Effector CD8-positive, alpha-beta T cell (primary cell): ENCODE results near the gene TANC2.

ENCODE experiments used
- DNase-seq: peaks from one replicate; lab custom pipeline; 2025; lab: John Stamatoyannopoulos, UW
- total RNA-seq, 4 experiments: gene quantifications; one replicate each; lab custom pipeline; 2026; lab: John Stamatoyannopoulos, UW

Gene TANC2
- total RNA-seq, result 12.9 to 33.6 (median 15.6) reads per million in 4 experiments

- peak; percentile 77 for DNase-seq
Observed at GRCh38 chr17:62965686-62966425, at the start of gene TANC2. TSS of gene TANC2 (plus strand) at chr17:62966235. CDS start at chr17:63009560, 43,325 bp downstream.

GRCh38 chr17:62916684-62917571, 49.1 kb upstream of the TANC2 start:
- no peak for DNase-seq

- no peak for DNase-seq
Observed at GRCh38 chr17:62919388-62919787, 46.6 kb upstream of the TANC2 start.

- no peak for DNase-seq
Observed at GRCh38 chr17:62920300-62920699, 45.7 kb upstream of the TANC2 start.

GRCh38 chr17:62921817-62922216, 44.2 kb upstream of the TANC2 start:
- DNase-seq, result no peak

GRCh38 chr17:62923258-62924150, 42.5 kb upstream of the TANC2 start:
- no peak for DNase-seq

GRCh38 chr17:62925267-62925836, 40.7 kb upstream of the TANC2 start:
- DNase-seq, result no peak

GRCh38 chr17:62927083-62927482, 39.0 kb upstream of the TANC2 start:
- DNase-seq, result no peak

GRCh38 chr17:62929320-62929719, 36.7 kb upstream of the TANC2 start:
- DNase-seq, result no peak

GRCh38 chr17:62931101-62931500, 34.9 kb upstream of the TANC2 start:
- no peak for DNase-seq

- no peak for DNase-seq
Observed at GRCh38 chr17:62933501-62934385, 32.3 kb upstream of the TANC2 start.

- DNase-seq, result no peak
Observed at GRCh38 chr17:62935098-62935497, 30.9 kb upstream of the TANC2 start.

- DNase-seq, result no peak
Observed at GRCh38 chr17:62935523-62935922, 30.5 kb upstream of the TANC2 start.

GRCh38 chr17:62937606-62938005, 28.4 kb upstream of the TANC2 start:
- no peak for DNase-seq

- no peak for DNase-seq
Observed at GRCh38 chr17:62941358-62941991, 24.6 kb upstream of the TANC2 start.

- no peak for DNase-seq
Observed at GRCh38 chr17:62948370-62948769, 17.7 kb upstream of the TANC2 start.

GRCh38 chr17:62949036-62949435, 17.0 kb upstream of the TANC2 start:
- no peak for DNase-seq

- DNase-seq, result no peak
Observed at GRCh38 chr17:62950067-62950466, 16.0 kb upstream of the TANC2 start.

GRCh38 chr17:62955841-62956352, 10.1 kb upstream of the TANC2 start:
- no peak for DNase-seq

GRCh38 chr17:62963296-62963695, 2.7 kb upstream of the TANC2 start:
- no peak for DNase-seq
